MCF 10A (cell line): ENCODE data around the gene OPCML. TPM values are rescaled to one million over a fixed set of nuclear protein-coding genes. Genes with fewer than 3 reads are reported as not detected.

Experiments
- BruUV-seq: library from RNA; stranded (reverse); fragments of 400-500 nt; replicated peaks from 2 replicates; lab custom pipeline; 2021; lab: Mats Ljungman, UMichigan
- CTCF ChIA-PET: fragments of 300-600 bp; sonication (Branson Sonifier 250); formaldehyde crosslinking; extraction: SDS; loops from one replicate; lab custom pipeline; 2021; ENCODE audit warnings: antibody characterized with exemption, inconsistent platforms; lab: Yijun Ruan, JAX
- POLR2A ChIA-PET: fragments of 300-600, 350-650 bp; sonication (Branson Sonifier 250); formaldehyde crosslinking; extraction: SDS; loops from one replicate; lab custom pipeline; 2020; ENCODE audit warnings: antibody characterized with exemption, inconsistent platforms; lab: Yijun Ruan, JAX
- DNase-seq: peaks from one replicate; pipeline ENCODE4 v3.0.0-alpha.2; 2018; ENCODE audit not compliant: unreplicated experiment
- H3K27ac Mint-ChIP-seq: one replicate; pipeline ENCODE4 v1.8.0; 2022; ENCODE audit warnings: mild to moderate bottlenecking, low read depth, mixed read lengths; ENCODE audit not compliant: unreplicated experiment
- H3K27me3 Mint-ChIP-seq: one replicate; pipeline ENCODE4 v1.8.0; 2022; ENCODE audit warnings: mixed read lengths; ENCODE audit not compliant: insufficient read depth, unreplicated experiment
- H3K36me3 Mint-ChIP-seq: one replicate; pipeline ENCODE4 v1.8.0; 2022; ENCODE audit warnings: mild to moderate bottlenecking, moderate library complexity, mixed read lengths; ENCODE audit not compliant: insufficient read depth, unreplicated experiment
- H3K4me1 Mint-ChIP-seq: one replicate; pipeline ENCODE4 v1.8.0; 2022; ENCODE audit warnings: mixed read lengths; ENCODE audit not compliant: insufficient read depth, unreplicated experiment
- H3K4me3 Mint-ChIP-seq: one replicate; pipeline ENCODE4 v1.8.0; 2022; ENCODE audit warnings: mild to moderate bottlenecking, moderate library complexity, mixed read lengths; ENCODE audit not compliant: unreplicated experiment
- H3K9me3 Mint-ChIP-seq: one replicate; pipeline ENCODE4 v1.8.0; 2022; ENCODE audit warnings: mixed read lengths; ENCODE audit not compliant: unreplicated experiment
- CTCF ChIP-seq: fragments of 200-600 bp; IDR thresholded peaks from one replicate; pipeline ENCODE4 v1.8.0; 2022; ENCODE audit warnings: antibody characterized with exemption, mild to moderate bottlenecking; ENCODE audit not compliant: unreplicated experiment
- intact Hi-C: fragments of 100-400 bp; cut with micrococcal nuclease; formaldehyde crosslinking; loops from 2 replicates; pipeline ENCODE4 v1.14.1; 2022
- total RNA-seq: library from RNA; stranded (reverse); gene quantifications from 2 replicates; pipeline ENCODE4 v1.2.3, GENCODE V29; 2022

OPCML gene
- total RNA-seq, 1 experiment from 2014 or later, result not detected

GRCh38 chr11:132824642-132825041 is 707.7 kb downstream of the OPCML start:
- no TSS peak for BruUV-seq
- peaks cover 15% of the 10 kb centered on the region for H3K9me3 Mint-ChIP-seq
- no peak for TF ChIP-seq CTCF
- no peak for DNase-seq
- H3K36me3 Mint-ChIP-seq, result no peaks in the 10 kb centered on the region
- intact Hi-C loops, result no loop called here
- H3K4me3 Mint-ChIP-seq, result no peak overlapping the region
- ChIA-PET POLR2A (no interaction called here), CTCF (no interaction called here)
- no peaks in the 10 kb centered on the region for H3K27me3 Mint-ChIP-seq
- no peaks in the 10 kb centered on the region for H3K4me1 Mint-ChIP-seq
- H3K27ac Mint-ChIP-seq, result no peak overlapping the region

GRCh38 chr11:132822276-132822675 is 710.0 kb downstream of the OPCML start:
- intact Hi-C loops, result no loop called here
- POLR2A ChIA-PET, result no interaction called here
- Mint-ChIP-seq H3K4me3 (no peak overlapping the region), H3K27ac (no peak overlapping the region), H3K27me3 (no peaks in the 10 kb centered on the region), H3K36me3 (no peaks in the 10 kb centered on the region), H3K9me3 (no peaks in the 10 kb centered on the region), H3K4me1 (no peaks in the 10 kb centered on the region)
- TF ChIP-seq CTCF, result no peak
- no TSS peak for BruUV-seq
- CTCF ChIA-PET, result interaction anchor here (1.0 kb wide), 1 partner anchor 1842 kb away, joined by 3 read pairs; no protein-coding TSS in a partner anchor
- DNase-seq, result no peak

- intact Hi-C loops, result no loop called here
Measured at GRCh38 chr11:132821499-132821898, 710.8 kb downstream of the OPCML start.

GRCh38 chr11:132821014-132821413 is 711.3 kb downstream of the OPCML start:
- Mint-ChIP-seq H3K9me3 (peaks cover under 1% of the 10 kb centered on the region), H3K27me3 (no peaks in the 10 kb centered on the region), H3K4me1 (no peaks in the 10 kb centered on the region), H3K36me3 (no peaks in the 10 kb centered on the region), H3K27ac (no peak overlapping the region), H3K4me3 (no peak overlapping the region)
- ChIA-PET CTCF (no interaction called here), POLR2A (no interaction called here)
- no peak for TF ChIP-seq CTCF
- no peak for DNase-seq
- intact Hi-C loops, result no loop called here
- no TSS peak for BruUV-seq

More at GRCh38 chr11:132821499-132821898, 710.8 kb downstream of the OPCML start:
- Mint-ChIP-seq H3K27ac (no peak overlapping the region), H3K4me1 (no peaks in the 10 kb centered on the region), H3K36me3 (no peaks in the 10 kb centered on the region), H3K9me3 (no peaks in the 10 kb centered on the region), H3K27me3 (no peaks in the 10 kb centered on the region), H3K4me3 (no peak overlapping the region)
- BruUV-seq, result no TSS peak
- no peak for TF ChIP-seq CTCF
- CTCF ChIA-PET, result interaction anchor here (1.0 kb wide), 1 partner anchor 1842 kb away, joined by 3 read pairs; no protein-coding TSS in a partner anchor
- no peak for DNase-seq
- POLR2A ChIA-PET, result no interaction called here
